ENCODE data around the gene ACSL3.

Gene ACSL3

DNA sequence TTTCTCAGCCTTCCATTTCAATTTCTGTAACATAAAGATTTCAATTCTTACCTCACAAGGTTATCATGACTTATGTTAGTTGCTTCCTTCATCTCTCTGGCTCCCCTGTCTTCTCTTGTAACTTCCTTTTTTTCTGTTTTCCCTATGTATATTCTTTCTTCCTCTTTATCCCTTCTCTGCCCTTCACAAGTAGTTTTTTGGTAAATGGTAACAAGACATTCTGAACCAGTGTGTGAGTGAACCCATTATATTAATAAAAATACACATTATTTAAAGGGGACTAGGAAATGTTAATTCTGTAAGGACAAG, 8.4 kb downstream of the ACSL3 start:
- no peak for TF ChIP-seq CTCF (conservative IDR thresholded peaks at IDR 0.05; ENCODE audit: low read depth)
- ChIA-PET POLR2A (ENCODE audit: low non-redundant PET) (no interaction called here), CTCF (interaction anchor here (0.6 kb wide), 1 partner anchor 64 kb away, joined by 3 read pairs; no protein-coding TSS in a partner anchor)
- no peak overlapping the region for H3K27ac ChIP-seq
- no peak for DNase-seq (ENCODE audit: low spot score)

DNA sequence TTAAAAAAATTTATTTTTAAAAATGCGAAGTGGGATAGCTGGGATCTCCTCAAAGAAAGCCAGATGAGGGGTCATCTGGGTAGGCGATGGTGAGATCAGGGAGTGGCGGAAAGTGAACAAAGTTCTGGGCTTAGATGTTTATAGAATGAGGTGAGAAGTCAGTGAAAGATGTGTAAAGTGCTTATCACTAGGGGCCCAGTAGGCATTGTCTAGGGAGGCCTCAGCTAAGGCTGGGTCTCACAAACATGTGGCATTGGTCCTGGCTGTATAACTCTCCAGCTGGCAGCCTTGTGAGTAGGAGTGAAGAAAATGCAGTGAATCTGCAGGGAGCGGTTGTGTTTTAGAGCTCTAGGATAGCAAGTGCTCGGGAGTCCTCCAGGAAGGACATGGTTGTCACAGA, 10.5 kb downstream of the ACSL3 start:
- ChIA-PET POLR2A (ENCODE audit: low non-redundant PET) (no interaction called here), CTCF (interaction anchor here (0.7 kb wide), 1 partner anchor 31 kb away, joined by 3 read pairs; no protein-coding TSS in a partner anchor)
- TF ChIP-seq CTCF (conservative IDR thresholded peaks at IDR 0.05; ENCODE audit: low read depth): no peak

GRCh38 chr2:222872551-222872950, 11.7 kb downstream of the ACSL3 start:
- H3K27ac ChIP-seq: peak overlapping the region; percentile 45
- DNase-seq (ENCODE audit: low spot score): no peak
- ChIA-PET POLR2A (ENCODE audit: low non-redundant PET) (no interaction called here), CTCF (interaction anchor here (0.5 kb wide), 1 partner anchor 44 kb away, joined by 11 read pairs; no protein-coding TSS in a partner anchor)
- TF ChIP-seq CTCF (conservative IDR thresholded peaks at IDR 0.05; ENCODE audit: low read depth): no peak

More for the DNA sequence above, 10.5 kb downstream of the ACSL3 start:
- DNase-seq (ENCODE audit: low spot score): no peak
- H3K27ac ChIP-seq: no peak overlapping the region

DNA sequence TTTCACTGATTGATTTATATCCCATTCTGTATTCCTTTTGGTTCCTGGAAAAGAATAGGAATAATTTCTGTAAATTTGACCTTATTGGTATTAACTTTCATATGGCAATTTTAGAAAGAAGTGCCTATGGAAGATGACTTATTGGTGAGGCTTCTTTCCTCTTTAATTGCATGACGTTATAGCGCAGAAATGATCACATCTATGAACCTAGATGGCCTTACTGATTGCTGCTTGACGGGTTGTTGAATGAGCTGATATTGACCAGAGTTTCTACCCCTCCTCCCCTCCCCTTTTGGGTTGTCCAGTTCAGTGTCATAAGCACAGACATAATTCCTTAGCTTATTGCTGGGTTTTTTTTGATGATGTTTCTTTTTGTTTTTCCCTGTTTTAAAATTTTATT, 14.6 kb downstream of the ACSL3 start:
- no peak overlapping the region for H3K27ac ChIP-seq
- no peak for DNase-seq (ENCODE audit: low spot score)
- ChIA-PET POLR2A (ENCODE audit: low non-redundant PET) (no interaction called here), CTCF (interaction anchor here (0.6 to 0.7 kb wide), 2 partner anchors 19 to 665 kb away, joined by 3 to 7 read pairs; no protein-coding TSS in a partner anchor)
- no peak for TF ChIP-seq CTCF (conservative IDR thresholded peaks at IDR 0.05; ENCODE audit: low read depth)

- no peak for DNase-seq (ENCODE audit: low spot score)
- H3K27ac ChIP-seq: no peak overlapping the region
- TF ChIP-seq CTCF (conservative IDR thresholded peaks at IDR 0.05; ENCODE audit: low read depth): no peak
- ChIA-PET POLR2A (ENCODE audit: low non-redundant PET) (no interaction called here), CTCF (no interaction called here)
These were observed 16.1 kb downstream of the ACSL3 start for GRCh38 chr2:222876947-222877346.

GRCh38 chr2:222877556-222878300, 16.9 kb downstream of the ACSL3 start:
- ChIA-PET CTCF (interaction anchor here (0.9 kb wide), 1 partner anchor 26 kb away, joined by 4 read pairs; no protein-coding TSS in a partner anchor), POLR2A (ENCODE audit: low non-redundant PET) (no interaction called here)
- no peak for TF ChIP-seq CTCF (conservative IDR thresholded peaks at IDR 0.05; ENCODE audit: low read depth)
- H3K27ac ChIP-seq: no peak overlapping the region
- DNase-seq (ENCODE audit: low spot score): no peak

Measured in RWPE1 (cell line).